ENCODE data around the gene CEP76.

DNA sequence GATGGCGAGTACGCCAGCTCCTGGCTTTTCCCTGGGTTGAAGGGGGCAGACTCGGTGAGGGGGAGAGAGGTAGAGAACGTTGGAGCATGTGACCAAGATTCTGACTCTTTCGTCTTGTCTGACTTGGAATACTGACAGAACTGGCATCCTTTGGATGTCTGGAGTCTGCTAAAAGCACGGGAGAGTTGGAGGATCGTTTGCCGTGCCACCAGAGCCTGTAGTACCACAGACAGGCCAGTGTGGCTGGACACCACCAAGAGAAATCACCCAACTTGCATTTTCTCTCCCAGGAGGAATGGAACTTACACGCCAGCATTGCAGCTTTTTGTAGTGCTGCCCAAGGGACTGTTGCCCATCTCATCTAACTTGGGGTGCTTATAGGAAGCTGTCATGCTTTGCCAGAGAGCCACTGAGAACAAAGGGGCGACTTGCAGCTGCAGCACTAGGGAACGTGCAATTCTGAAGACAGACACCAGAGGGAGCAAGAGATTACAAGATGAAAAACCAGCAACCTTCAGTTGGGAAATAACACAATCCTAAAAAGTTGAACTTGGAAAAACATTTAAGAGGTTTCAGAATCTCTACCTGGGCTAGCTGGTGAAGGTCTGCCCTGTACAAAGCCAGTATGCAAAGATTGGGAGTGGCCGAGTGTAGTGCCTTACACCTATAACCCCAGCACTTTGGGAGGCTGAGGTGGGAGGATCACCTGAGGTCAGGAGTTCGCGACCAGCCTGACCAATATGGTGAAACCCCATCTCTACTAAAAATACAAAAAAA lies 24.4 kb upstream of the CEP76 start:
- TF ChIP-seq, protein P1, sequence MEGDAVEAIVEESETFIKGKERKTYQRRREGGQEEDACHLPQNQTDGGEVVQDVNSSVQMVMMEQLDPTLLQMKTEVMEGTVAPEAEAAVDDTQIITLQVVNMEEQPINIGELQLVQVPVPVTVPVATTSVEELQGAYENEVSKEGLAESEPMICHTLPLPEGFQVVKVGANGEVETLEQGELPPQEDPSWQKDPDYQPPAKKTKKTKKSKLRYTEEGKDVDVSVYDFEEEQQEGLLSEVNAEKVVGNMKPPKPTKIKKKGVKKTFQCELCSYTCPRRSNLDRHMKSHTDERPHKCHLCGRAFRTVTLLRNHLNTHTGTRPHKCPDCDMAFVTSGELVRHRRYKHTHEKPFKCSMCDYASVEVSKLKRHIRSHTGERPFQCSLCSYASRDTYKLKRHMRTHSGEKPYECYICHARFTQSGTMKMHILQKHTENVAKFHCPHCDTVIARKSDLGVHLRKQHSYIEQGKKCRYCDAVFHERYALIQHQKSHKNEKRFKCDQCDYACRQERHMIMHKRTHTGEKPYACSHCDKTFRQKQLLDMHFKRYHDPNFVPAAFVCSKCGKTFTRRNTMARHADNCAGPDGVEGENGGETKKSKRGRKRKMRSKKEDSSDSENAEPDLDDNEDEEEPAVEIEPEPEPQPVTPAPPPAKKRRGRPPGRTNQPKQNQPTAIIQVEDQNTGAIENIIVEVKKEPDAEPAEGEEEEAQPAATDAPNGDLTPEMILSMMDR (IDR thresholded peaks at IDR 0.05), result peak; percentile 89
- TF ChIP-seq NFIC (IDR thresholded peaks at IDR 0.05; ENCODE audit: borderline replicate concordance), result no peak
- TF ChIP-seq FOSL2 (IDR thresholded peaks at IDR 0.05; ENCODE audit: borderline replicate concordance, low read depth), result no peak
